Heart left ventricle (tissue), 16 donors: ENCODE results near the gene ALG1L2. TPM values are rescaled to one million over a fixed set of nuclear protein-coding genes. Genes with fewer than 3 reads are reported as not detected.
A peak's percentile ranks its signal among the peaks of the same experiment; 100 is the strongest.
"Not testable (repeated sequence)": the region's sequence is repeated elsewhere in the genome, so short reads cannot be mapped to it uniquely, and the experiment has no call there.

Experiments
- ATAC-seq, 4 donors: fragments of 200-7000 bp; cut with Tn5 transposase; one replicate each; pipeline ENCODE4 v1.9.1; 2020 to 2022; ENCODE audit warnings: moderate library complexity in 4 of 4, mild to moderate bottlenecking in 3 of 4, moderate number of reproducible peaks in 1 of 4
- DNase-seq, 5 donors: peaks; one replicate each; pipeline ENCODE4 v3.0.0-alpha.2; 2020
- H3K27ac ChIP-seq, 12 donors: fragments of 200-600 bp; sonication (generic) in 4 of 12; one replicate each; pipeline versions ENCODE4 v1.5.0 to v1.8.0; 2016 to 2022; ENCODE audit warnings: mild to moderate bottlenecking in 2 of 12
- H3K27me3 ChIP-seq, 9 donors: fragments of 200-600 bp; sonication (generic) in 2 of 9; one replicate each; pipeline versions ENCODE4 v1.5.1 to v1.8.0; 2016 to 2022; ENCODE audit warnings: mild to moderate bottlenecking in 3 of 9
- H3K36me3 ChIP-seq, 9 donors: fragments of 200-600 bp; sonication (generic) in 2 of 9; one replicate each; pipeline versions ENCODE4 v1.5.0 to v1.8.0; 2018 to 2022; ENCODE audit warnings: mild to moderate bottlenecking in 2 of 9
- H3K4me1 ChIP-seq, 12 donors: fragments of 200-600 bp; sonication (generic) in 4 of 12; one replicate each; pipeline versions ENCODE4 v1.5.0 to v1.8.0; 2016 to 2022; ENCODE audit warnings: mild to moderate bottlenecking in 3 of 12
- H3K4me3 ChIP-seq, 12 donors: fragments of 200-600 bp; sonication (generic) in 4 of 12; one replicate each; pipeline versions ENCODE4 v1.5.0 to v1.8.0; 2017 to 2022; ENCODE audit warnings: mild to moderate bottlenecking in 9 of 12, moderate library complexity in 4 of 12
- H3K9me3 ChIP-seq, 12 donors: fragments of 200-600 bp; sonication (generic) in 4 of 12; one replicate each; pipeline versions ENCODE4 v1.5.0 to v1.8.0; 2016 to 2022; ENCODE audit warnings: mild to moderate bottlenecking in 1 of 12
- WGBS, 4 donors: extraction: QIAGEN DNeasy Blood & Tissue Kit in 2 of 4; methylation state at CpG; one replicate each; pipeline versions ENCODE4 v1.1.5 to v1.1.7; 2013 to 2018; 5-methylcytosine and 5-hydroxymethylcytosine counted together
- intact Hi-C, 10 donors: fragments of 100-400 bp; cut with DNase I; formaldehyde crosslinking; loops; one replicate each; pipeline versions ENCODE4 v1.11.1 to v1.14.2; 2022
- polyA plus RNA-seq, 2 donors: library from polyadenylated mRNA; stranded (reverse); fragments of 200-250 nt; gene quantifications; one replicate each; pipeline ENCODE4 v1.2.3, GENCODE V29; 2013
- total RNA-seq, 9 donors: library from RNA; depleted of rRNA in 2 of 9; stranded (reverse); fragments of >200 nt in 2 of 9; fragmentation: NEBNext Ultra II Directional in 3 of 9; extraction: Animal tissue kit (Norgen Biotek cat#: 25700) in 3 of 9; gene quantifications; one replicate each; pipeline versions ENCODE4 v1.1.0 to v1.2.4, GENCODE V29; 2016 to 2023
- TF ChIP-seq, protein P1 (sequence below), 12 donors: fragments of 200-600 bp; sonication (generic) in 4 of 12; IDR thresholded peaks; one replicate each; pipeline versions ENCODE4 v1.5.0 to v1.8.0; 2018 to 2022; ENCODE audit warnings: antibody characterized with exemption in 12 of 12, mild to moderate bottlenecking in 5 of 12
- donor health status: ischemic (EF 13 %, LVEDD 7.1; RV severe dilation, severe dysfunction).
- donor health status: healthy with polysubstance abuse.
- donor health status: DM: no; HTN: yes; CAD: no.
- donor health status: DM: no; HTN: no; CAD: no.
- donor health status: ischemic (EF 25% LVEDD 6.9; RV normal size, moderate dysfunction).
- donor health status: ischemic (EF 25% LVEDD 5.7; RV mildly dilated, moderate dysfunction).
- donor health status: healthy.
- donor health status: DM: yes; HTN: yes; CAD: no.
- donor health status: ischemic (EF 35%, LVEDD 5.7; RV mildly dilated, moderate dysfunction).
- donor health status: nonischemic (EF 11% LVEDD 7.7; RV severe dilation, severe dysfunction).
- donor health status: DM: yes; HTN: yes; CAD: no.
- donor health status: PGD.
- donor health status: ischemic (EF 29% LVEDD 5.4; RV normal size, mild dysfunction).
- donor health status: nonischemic (EF 23%, LVEDD 6.1; RV moderate dilation, normal function).

Gene ALG1L2
- total and polyA plus RNA-seq, 11 donors: 0.38 to 0.45 TPM; not detected in 9

DNA sequence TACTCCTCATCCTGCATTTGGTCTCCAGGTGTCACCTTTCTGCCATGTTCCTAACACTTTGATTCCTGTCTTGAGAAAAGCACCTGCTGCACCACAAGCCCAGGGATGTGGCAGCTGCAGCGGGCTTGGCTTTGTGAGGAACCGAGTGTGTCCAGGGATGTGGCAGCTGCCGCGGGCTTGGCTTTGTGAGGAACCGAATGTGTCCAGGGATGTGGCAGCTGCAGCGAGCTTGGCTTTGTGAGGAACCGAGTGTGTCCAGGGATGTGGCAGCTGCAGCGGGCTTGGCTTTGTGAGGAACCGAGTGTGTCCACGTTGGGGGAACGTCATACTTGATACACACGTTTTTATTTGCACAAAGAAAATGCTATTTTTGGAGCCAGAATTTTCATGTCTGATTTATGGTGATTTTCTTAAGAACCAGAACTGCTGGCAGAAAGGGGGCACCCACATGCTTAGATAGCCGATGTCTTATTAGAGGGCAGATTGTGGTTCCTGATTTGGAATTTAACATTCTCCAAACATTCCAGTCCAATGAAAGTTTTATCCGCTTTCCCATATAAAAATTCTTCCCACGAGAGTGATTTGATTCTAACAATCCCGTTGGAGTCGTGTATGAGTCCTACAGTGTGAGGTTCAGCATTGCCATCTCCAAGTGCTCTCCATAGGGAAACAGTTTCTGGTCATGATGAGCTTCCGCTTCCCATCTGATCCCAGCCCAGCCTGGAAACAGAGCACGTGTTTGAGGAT is 17.2 kb downstream of the ALG1L2 start:
- ATAC-seq, H3K9me3 ChIP-seq, H3K36me3 ChIP-seq, H3K27ac ChIP-seq, DNase-seq, H3K27me3 ChIP-seq, H3K4me3 ChIP-seq: not testable (repeated sequence)
- 64 to 75% (median 68%) methylated on average over 14 to 19 of the region's 19 CpGs for WGBS, 4 donors
- intact Hi-C loops: loop anchor here in 5 of 10 donors (2.0 to 10.0 kb wide), 4 partner anchors 152 to 157 kb away; no protein-coding TSS in a partner anchor
- TF ChIP-seq, protein P1, sequence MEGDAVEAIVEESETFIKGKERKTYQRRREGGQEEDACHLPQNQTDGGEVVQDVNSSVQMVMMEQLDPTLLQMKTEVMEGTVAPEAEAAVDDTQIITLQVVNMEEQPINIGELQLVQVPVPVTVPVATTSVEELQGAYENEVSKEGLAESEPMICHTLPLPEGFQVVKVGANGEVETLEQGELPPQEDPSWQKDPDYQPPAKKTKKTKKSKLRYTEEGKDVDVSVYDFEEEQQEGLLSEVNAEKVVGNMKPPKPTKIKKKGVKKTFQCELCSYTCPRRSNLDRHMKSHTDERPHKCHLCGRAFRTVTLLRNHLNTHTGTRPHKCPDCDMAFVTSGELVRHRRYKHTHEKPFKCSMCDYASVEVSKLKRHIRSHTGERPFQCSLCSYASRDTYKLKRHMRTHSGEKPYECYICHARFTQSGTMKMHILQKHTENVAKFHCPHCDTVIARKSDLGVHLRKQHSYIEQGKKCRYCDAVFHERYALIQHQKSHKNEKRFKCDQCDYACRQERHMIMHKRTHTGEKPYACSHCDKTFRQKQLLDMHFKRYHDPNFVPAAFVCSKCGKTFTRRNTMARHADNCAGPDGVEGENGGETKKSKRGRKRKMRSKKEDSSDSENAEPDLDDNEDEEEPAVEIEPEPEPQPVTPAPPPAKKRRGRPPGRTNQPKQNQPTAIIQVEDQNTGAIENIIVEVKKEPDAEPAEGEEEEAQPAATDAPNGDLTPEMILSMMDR (IDR thresholded peaks at IDR 0.05): peak in 2 of 12 donors; percentile 4 to 7
- H3K4me1 ChIP-seq: peaks cover 0 to 11% (median 0%) of the 10 kb centered on the region in 12 donors

DNA sequence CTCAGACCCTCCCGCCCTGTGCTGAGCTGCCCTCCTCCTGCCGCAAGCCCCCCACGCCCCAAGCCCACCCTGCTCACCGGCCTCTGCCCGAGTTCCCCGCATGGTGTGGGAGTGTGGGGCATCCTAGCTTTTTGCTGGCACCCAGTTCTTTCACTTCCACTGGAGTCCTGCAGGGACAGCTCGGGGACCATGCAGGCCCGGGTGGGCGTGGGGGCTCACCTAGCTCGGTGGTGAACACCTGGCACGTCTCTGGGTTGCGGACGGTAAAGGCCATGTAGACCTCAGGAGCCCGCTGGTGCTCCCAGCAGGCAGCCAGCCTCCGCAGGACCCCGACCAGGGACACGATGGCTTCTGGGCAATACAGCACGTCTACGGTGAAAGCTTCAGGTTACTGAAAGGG is 20.9 kb downstream of the ALG1L2 start:
- H3K27ac ChIP-seq, H3K27me3 ChIP-seq, H3K4me3 ChIP-seq, H3K9me3 ChIP-seq, H3K36me3 ChIP-seq, DNase-seq, ATAC-seq, H3K4me1 ChIP-seq: not testable (repeated sequence)
- intact Hi-C loops: loop anchor here in 2 of 10 donors (10.0 kb wide), 1 partner anchor 158 kb away; no protein-coding TSS in a partner anchor
- 88 to 94% (median 91%) methylated on average over 16 to 19 of the region's 19 CpGs for WGBS, 4 donors

DNA sequence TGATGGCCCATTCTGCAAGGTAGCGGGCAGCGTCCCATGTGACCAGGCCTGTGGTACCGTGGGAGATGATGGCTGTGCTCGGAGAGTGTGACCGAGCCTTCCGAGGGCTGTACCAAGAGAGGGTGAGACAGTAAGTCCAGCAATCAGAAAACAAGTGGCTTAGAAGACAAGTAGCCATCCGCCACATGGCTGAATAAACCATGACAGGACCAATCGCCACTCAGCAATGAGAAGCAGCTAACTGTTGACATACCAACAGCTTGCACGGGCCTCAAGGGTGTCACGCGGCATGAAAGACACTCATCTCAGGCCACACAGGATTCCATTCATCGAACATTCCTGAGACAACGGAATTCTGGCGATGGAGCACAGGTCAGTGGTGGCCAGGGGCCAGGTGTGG is 22.6 kb downstream of the ALG1L2 start:
- H3K9me3 ChIP-seq, H3K36me3 ChIP-seq, H3K27me3 ChIP-seq, H3K4me1 ChIP-seq, H3K4me3 ChIP-seq, DNase-seq, ATAC-seq, H3K27ac ChIP-seq: not testable (repeated sequence)
- intact Hi-C loops: loop anchor here in 2 of 10 donors (10.0 kb wide), 1 partner anchor 159 kb away; no protein-coding TSS in a partner anchor
- WGBS, 4 donors: 73 to 81% (median 80%) methylated on average over 12 to 14 of the region's 14 CpGs

DNA sequence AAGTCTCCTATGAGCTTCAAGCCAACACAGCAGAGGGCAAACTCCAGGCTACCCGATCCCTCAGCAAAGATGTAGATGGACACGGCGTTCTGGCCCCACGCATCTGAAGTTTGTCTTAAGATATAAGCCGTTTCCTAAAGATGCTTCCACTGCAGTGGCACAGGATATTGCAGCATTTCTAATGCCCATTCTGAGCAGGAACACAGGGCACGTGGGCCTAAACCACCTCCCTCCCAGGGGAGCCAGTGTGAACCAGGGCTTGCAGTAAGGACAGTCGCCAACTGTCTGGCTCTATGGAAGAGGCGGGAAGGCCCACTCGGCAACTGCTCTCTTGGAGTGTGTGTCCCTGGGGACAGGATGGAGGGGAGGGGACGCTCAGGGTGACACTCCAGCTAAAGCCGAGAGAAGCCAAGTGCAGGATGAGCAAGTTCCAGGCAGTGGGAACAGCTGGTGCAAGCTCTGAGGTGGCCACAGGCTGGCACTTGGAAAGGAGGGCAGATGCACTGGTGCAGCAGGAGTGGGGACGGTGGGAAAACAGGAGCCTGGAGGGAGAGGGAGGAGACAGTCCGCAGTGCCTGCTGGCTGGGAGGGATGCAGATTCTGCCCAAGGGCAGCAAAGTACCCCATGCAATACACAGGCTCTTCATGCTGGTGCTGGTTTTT is 25.8 kb downstream of the ALG1L2 start:
- WGBS, 4 donors: 68 to 81% (median 76%) methylated on average over 11 to 13 of the region's 13 CpGs
- H3K4me1 ChIP-seq: peaks cover 0 to 13% (median 4%) of the 10 kb centered on the region in 12 donors
- intact Hi-C loops: loop anchor here in 4 of 10 donors (5.0 to 10.0 kb wide), 2 partner anchors 163 to 165 kb away; no protein-coding TSS in a partner anchor

DNA sequence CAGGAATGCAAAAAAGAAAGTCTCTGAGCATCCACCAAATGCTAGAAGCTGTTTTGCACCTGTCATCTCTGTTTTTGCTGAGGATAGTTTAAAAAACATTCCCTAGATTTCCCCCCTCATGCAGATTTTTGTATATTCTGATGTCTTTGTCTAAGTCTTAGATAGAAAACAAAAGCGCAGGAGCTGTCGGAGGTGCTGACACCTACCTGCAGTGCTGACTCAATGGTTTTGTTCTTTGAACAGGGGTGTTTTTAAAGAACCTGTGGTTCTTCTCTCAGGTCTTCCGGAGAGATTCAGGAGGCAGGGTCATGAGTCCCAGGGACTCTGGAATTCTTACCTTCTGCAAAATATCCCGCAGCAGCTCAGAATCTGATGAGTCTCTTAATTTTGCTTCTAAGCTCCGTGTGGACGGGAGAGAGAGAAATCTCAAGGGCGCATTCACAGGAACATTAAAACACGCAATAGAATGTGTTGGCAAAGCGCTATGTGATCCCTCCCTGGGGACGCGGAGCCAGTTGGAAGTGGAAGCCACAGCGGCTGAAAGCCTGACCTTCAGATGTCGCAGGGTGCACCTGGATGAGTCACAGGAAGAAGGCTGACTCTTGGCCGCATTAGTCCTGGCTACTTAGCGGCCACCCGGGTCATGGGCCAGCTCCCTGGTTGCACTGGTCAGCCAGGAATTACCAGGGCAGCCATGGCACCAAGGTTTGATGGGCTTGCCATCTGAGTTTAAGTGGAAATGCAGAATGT is 27.4 kb downstream of the ALG1L2 start:
- whole genome bisulfite sequencing, 4 donors: 81 to 90% (median 83%) methylated on average over 13 to 16 of the region's 16 CpGs
- H3K9me3 ChIP-seq, H3K27me3 ChIP-seq, H3K27ac ChIP-seq, DNase-seq, H3K4me3 ChIP-seq, H3K36me3 ChIP-seq, ATAC-seq: not testable (repeated sequence)
- H3K4me1 ChIP-seq: peaks cover 0 to 17% (median 4%) of the 10 kb centered on the region in 12 donors
- intact Hi-C loops: loop anchor here in 4 of 10 donors (5.0 to 10.0 kb wide), 2 partner anchors 164 to 167 kb away; no protein-coding TSS in a partner anchor

More for the DNA sequence above, 25.8 kb downstream of the ALG1L2 start:
- not testable (repeated sequence) for H3K9me3 ChIP-seq, H3K36me3 ChIP-seq, H3K27me3 ChIP-seq, ATAC-seq, DNase-seq, H3K4me3 ChIP-seq, H3K27ac ChIP-seq

DNA sequence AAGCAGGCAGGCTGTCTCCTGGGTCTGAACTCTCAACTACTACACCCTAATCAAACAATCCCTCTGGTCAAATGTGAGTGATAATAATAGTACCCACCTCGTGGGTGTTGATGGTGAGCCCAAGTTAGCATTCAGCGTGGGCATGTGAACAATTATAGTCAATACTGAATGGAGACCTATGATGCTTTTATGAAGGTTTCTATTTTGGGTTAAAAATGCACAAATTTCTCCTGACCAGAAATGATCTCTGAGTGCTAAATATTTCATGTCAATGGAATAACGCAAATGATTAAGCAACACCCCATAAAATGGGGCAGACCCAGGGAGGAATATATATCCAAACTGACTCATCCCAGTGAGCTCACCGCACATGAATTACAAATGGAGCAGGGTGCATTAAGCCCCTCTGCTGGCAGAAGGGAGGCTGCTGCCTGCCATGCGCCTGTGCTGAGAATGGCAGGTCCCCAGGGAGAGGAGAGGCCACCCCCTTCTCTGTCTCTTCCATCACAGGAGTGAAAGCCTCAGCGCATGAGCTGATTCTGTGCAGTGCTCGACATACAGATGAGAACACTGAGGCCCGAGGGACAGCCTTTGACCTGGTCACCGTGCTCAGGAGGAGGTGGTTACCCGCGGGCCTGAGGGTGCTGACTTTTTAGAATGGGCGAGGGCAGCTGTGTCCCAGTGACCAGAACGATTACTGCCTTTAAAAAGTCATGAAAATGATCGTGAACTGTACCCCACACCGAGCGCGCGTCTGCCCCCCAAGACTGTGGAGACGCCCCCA is 28.9 kb downstream of the ALG1L2 start:
- DNase-seq, H3K36me3 ChIP-seq, H3K27me3 ChIP-seq, ATAC-seq, intact Hi-C loops, H3K9me3 ChIP-seq: not testable (repeated sequence)
- Histone ChIP-seq H3K4me3 (peak overlapping the region; percentile 33 to 98 (median 77)), H3K4me1 (peaks cover 0 to 17% (median 4%) of the 10 kb centered on the region in 12 donors), H3K27ac (peak overlapping the region in 11 of 12 donors; percentile 17 to 90 (median 72))
- WGBS, 4 donors: 8 to 12% (median 8%) methylated on average over 17 to 19 of the region's 19 CpGs
